DOHH2 (cell line): ENCODE data around the gene TP53I3.

Experiments
- CTCF ChIP-seq: fragments of 200-600 bp; sonication (generic); IDR thresholded peaks from one replicate; pipeline ENCODE4 v1.5.1; 2014; ENCODE audit warnings: antibody characterized with exemption, mild to moderate bottlenecking, low read depth, low read length; ENCODE audit not compliant: poor library complexity, severe bottlenecking
- EZH2phosphoT487 ChIP-seq: fragments of 200-600 bp; sonication (generic); IDR thresholded peaks from 2 replicates; pipeline ENCODE4 v1.6.1; 2017; ENCODE audit warnings: borderline replicate concordance, mild to moderate bottlenecking, antibody characterized with exemption, low read length, moderate library complexity, mixed read lengths

GRCh38 chr2:24048769-24049484 lies 35.7 kb downstream of the TP53I3 start:
- TF ChIP-seq CTCF: no peak
- no peak for TF ChIP-seq EZH2phosphoT487
